Transverse colon (tissue), 4 donors: ENCODE measurements around the gene MAPRE2. TPM values are rescaled to one million over a fixed set of nuclear protein-coding genes. Genes with fewer than 3 reads are reported as not detected.

Experiments
- DNase-seq: peaks from one replicate; pipeline ENCODE4 v3.0.0-alpha.2; 2019
- H3K27ac ChIP-seq, 4 donors: fragments of 200-600 bp; sonication (generic); 2 replicates each; pipeline ENCODE4 v1.5.1; 2016 to 2018; ENCODE audit warnings: inconsistent platforms in 4 of 4
- H3K27me3 ChIP-seq: fragments of 200-600 bp; sonication (generic); 2 replicates; pipeline ENCODE4 v1.5.1; 2017; ENCODE audit warnings: inconsistent platforms
- H3K36me3 ChIP-seq, 4 donors: fragments of 200-600 bp; sonication (generic); 2 replicates each; pipeline ENCODE4 v1.5.1; 2017 to 2019; ENCODE audit warnings: inconsistent platforms in 4 of 4
- H3K4me1 ChIP-seq, 4 donors: fragments of 200-600 bp; sonication (generic); 2 replicates each; pipeline ENCODE4 v1.5.1; 2017 to 2020; ENCODE audit warnings: inconsistent platforms in 4 of 4
- H3K4me3 ChIP-seq, 4 donors: fragments of 200-600 bp; sonication (generic); 1 replicate in 1 of 4; 2 replicates in 3 of 4; pipeline versions ENCODE4 v1.5.1 to v1.6.1; 2017 to 2019; ENCODE audit warnings: inconsistent platforms in 4 of 4
- H3K9me3 ChIP-seq, 2 donors: fragments of 200-600 bp; sonication (generic); 2 replicates each; pipeline ENCODE4 v1.5.1; 2017 to 2019; ENCODE audit warnings: inconsistent platforms in 2 of 2
- CTCF ChIP-seq, 5 experiments: fragments of 200-600 bp in 3 of 5; fragments of 450-650 bp in 2 of 5; sonication (generic) in 3 of 5; IDR thresholded peaks; 1 replicate in 2 of 5; 2 replicates in 3 of 5; pipeline ENCODE4 v1.5.1; 2016 to 2017; ENCODE audit warnings: antibody characterized with exemption in 5 of 5, inconsistent platforms in 3 of 5, mild to moderate bottlenecking in 2 of 5, moderate library complexity in 1 of 5
- EP300 ChIP-seq: sonication (generic); formaldehyde crosslinking; IDR thresholded peaks from one replicate; pipeline ENCODE4 v1.6.1; 2017; ENCODE audit warnings: antibody characterized with exemption, low read depth
- POLR2A ChIP-seq: fragments of 450-650 bp; IDR thresholded peaks from one replicate; pipeline ENCODE4 v1.6.1; 2016; ENCODE audit warnings: antibody characterized with exemption, mild to moderate bottlenecking, moderate library complexity
- POLR2AphosphoS5 ChIP-seq, 3 donors: sonication (generic); formaldehyde crosslinking; IDR thresholded peaks; one replicate each; pipeline ENCODE4 v1.6.1; 2016; ENCODE audit warnings: antibody characterized with exemption in 3 of 3
- WGBS, 2 donors: methylation state at CpG; one replicate each; pipeline ENCODE4 v1.1.5; 2018; ENCODE audit warnings: low coverage in 1 of 2; 5-methylcytosine and 5-hydroxymethylcytosine counted together
- in situ Hi-C, 4 donors: fragments of 200-750 bp; cut with MboI; loops; one replicate each; pipeline versions ENCODE4 v1.15.0 to v1.15.1; 2017; ENCODE audit warnings: low sequenced_read_pairs in 3 of 4, low pct_ligation_motif_present in 1 of 4, low pct_unique_long_range_greater_than_20kb in 1 of 4
- intact Hi-C: fragments of 100-400 bp; cut with DNase I; formaldehyde crosslinking; loops from one replicate; pipeline ENCODE4 v1.15.1; 2023; ENCODE audit warnings: low total_unique reads
- total RNA-seq, 4 donors: library from RNA; depleted of rRNA; stranded (reverse); fragments of >200 nt; gene quantifications; one replicate each; pipeline ENCODE4 v1.1.0, GENCODE V29; 2016

MAPRE2 gene
- total RNA-seq, 4 donors from 2014 or later = 23.1 to 102 (median 48.5) TPM

GRCh38 chr18:35153609-35154272 is 112.5 kb downstream of the MAPRE2 start:
- no peak for DNase-seq
- H3K27me3 ChIP-seq = no peaks in the 10 kb centered on the region
- H3K9me3 ChIP-seq = no peaks in the 10 kb centered on the region
- H3K27ac ChIP-seq = no peak overlapping the region
- H3K4me3 ChIP-seq = no peak overlapping the region
- WGBS, 2 donors = 85 to 86% methylated on average over 9 to 12 of the region's 12 CpGs
- in situ Hi-C loops = no loop called here
- TF ChIP-seq POLR2AphosphoS5 (IDR thresholded peaks at IDR 0.05) (no peak), POLR2A (no peak), EP300 (no peak), CTCF (IDR thresholded peaks at IDR 0.05) (no peak)
- no peaks in the 10 kb centered on the region for H3K4me1 ChIP-seq
- intact Hi-C loops = no loop called here
- no peaks in the 10 kb centered on the region for H3K36me3 ChIP-seq

- in situ Hi-C loops = no loop called here
- Histone ChIP-seq H3K27ac (no peak overlapping the region), H3K4me3 (no peak overlapping the region), H3K36me3 (no peaks in the 10 kb centered on the region), H3K27me3 (no peaks in the 10 kb centered on the region), H3K9me3 (no peaks in the 10 kb centered on the region), H3K4me1 (peaks cover 0 to 4% (median 2%) of the 10 kb centered on the region in 4 donors)
- WGBS, 2 donors = 49 to 61% methylated on average over 4 to 8 of the region's 8 CpGs
- intact Hi-C loops = no loop called here
- no peak for DNase-seq
- TF ChIP-seq POLR2AphosphoS5 (IDR thresholded peaks at IDR 0.05) (no peak), EP300 (no peak), CTCF (IDR thresholded peaks at IDR 0.05) (no peak)
Observed at GRCh38 chr18:35155398-35156117, 114.3 kb downstream of the MAPRE2 start.

- in situ Hi-C loops = no loop called here
- no peak overlapping the region for H3K27ac ChIP-seq
- H3K4me1 ChIP-seq = peaks cover 0 to 4% (median 2%) of the 10 kb centered on the region in 4 donors
- TF ChIP-seq EP300 (no peak), CTCF (IDR thresholded peaks at IDR 0.05) (no peak), POLR2A (no peak), POLR2AphosphoS5 (IDR thresholded peaks at IDR 0.05) (no peak)
- H3K27me3 ChIP-seq = no peaks in the 10 kb centered on the region
- no peaks in the 10 kb centered on the region for H3K9me3 ChIP-seq
- DNase-seq = no peak
- no peak overlapping the region for H3K4me3 ChIP-seq
- intact Hi-C loops = no loop called here
- WGBS, 2 donors = 73 to 93% methylated on average over 3 to 4 of the region's 4 CpGs
- no peaks in the 10 kb centered on the region for H3K36me3 ChIP-seq
Observed at GRCh38 chr18:35157181-35157580, 116.0 kb downstream of the MAPRE2 start.

- in situ Hi-C loops = no loop called here
- no peak for DNase-seq
Observed at GRCh38 chr18:35158728-35159450, 117.7 kb downstream of the MAPRE2 start.

More at GRCh38 chr18:35158728-35159450, 117.7 kb downstream of the MAPRE2 start:
- Histone ChIP-seq H3K36me3 (no peaks in the 10 kb centered on the region), H3K4me1 (peaks cover 0 to 4% (median 2%) of the 10 kb centered on the region in 4 donors), H3K4me3 (no peak overlapping the region), H3K27me3 (no peaks in the 10 kb centered on the region), H3K9me3 (no peaks in the 10 kb centered on the region), H3K27ac (no peak overlapping the region)
- TF ChIP-seq POLR2AphosphoS5 (IDR thresholded peaks at IDR 0.05) (no peak), POLR2A (no peak), CTCF (IDR thresholded peaks at IDR 0.05) (no peak), EP300 (no peak)
- WGBS, 2 donors = 43 to 58% methylated on average over 3 to 5 of the region's 5 CpGs
- intact Hi-C loops = no loop called here
